Activated CD8-positive, alpha-beta T cell treated with anti-CD3 and anti-CD28 coated beads for 36 hours (primary cell): ENCODE measurements around the gene LEMD1. TPM values are rescaled to one million over a fixed set of nuclear protein-coding genes. Genes with fewer than 3 reads are reported as not detected.
"Not testable (repeated sequence)": the region's sequence is repeated elsewhere in the genome, so short reads cannot be mapped to it uniquely, and the experiment has no call there.

ENCODE experiments used
- ATAC-seq: fragments of 200-7000 bp; cut with Tn5 transposase; one replicate; pipeline ENCODE4 v1.10.0; 2021; ENCODE audit warnings: mild to moderate bottlenecking, moderate library complexity
- CTCF ChIA-PET: fragments of 350-600 bp; sonication (Branson Sonifier 250); formaldehyde crosslinking; loops from one replicate; lab custom pipeline; 2021; ENCODE audit warnings: antibody characterized with exemption; lab: Charles Lee
- POLR2A ChIA-PET: fragments of 350-600 bp; sonication (Branson Sonifier 250); formaldehyde crosslinking; loops from one replicate; lab custom pipeline; 2021; ENCODE audit warnings: antibody characterized with exemption; lab: Charles Lee
- DNase-seq: peaks from one replicate; pipeline ENCODE4 v3.0.0-alpha.2; 2020
- H3K27ac Mint-ChIP-seq: one replicate; pipeline ENCODE4 v1.8.0; 2021; ENCODE audit warnings: mild to moderate bottlenecking, mixed read lengths
- H3K27me3 Mint-ChIP-seq: one replicate; pipeline ENCODE4 v1.8.0; 2021; ENCODE audit warnings: mixed read lengths
- H3K36me3 Mint-ChIP-seq: one replicate; pipeline ENCODE4 v1.8.0; 2021; ENCODE audit warnings: low read depth, mixed read lengths
- H3K4me1 Mint-ChIP-seq: one replicate; pipeline ENCODE4 v1.8.0; 2021; ENCODE audit warnings: low read depth, mixed read lengths
- H3K4me3 Mint-ChIP-seq: one replicate; pipeline ENCODE4 v1.8.0; 2021; ENCODE audit warnings: mild to moderate bottlenecking, moderate library complexity, mixed read lengths
- H3K9me3 Mint-ChIP-seq: one replicate; pipeline ENCODE4 v1.8.0; 2021; ENCODE audit warnings: mixed read lengths
- intact Hi-C: fragments of 100-400 bp; cut with micrococcal nuclease; formaldehyde crosslinking; loops from one replicate; pipeline ENCODE4 v1.10.0; 2022
- total RNA-seq, 2 experiments: library from RNA; stranded (reverse); gene quantifications; one replicate each; pipeline ENCODE4 v1.2.3, GENCODE V29; 2021
- TF ChIP-seq, protein P1 (sequence below): fragments of 200-600 bp; IDR thresholded peaks from one replicate; pipeline ENCODE4 v1.8.0; 2022; ENCODE audit warnings: antibody characterized with exemption, mild to moderate bottlenecking

LEMD1 gene
- total RNA-seq, 2 experiments from 2014 or later = 0.58 to 0.81 TPM

DNA sequence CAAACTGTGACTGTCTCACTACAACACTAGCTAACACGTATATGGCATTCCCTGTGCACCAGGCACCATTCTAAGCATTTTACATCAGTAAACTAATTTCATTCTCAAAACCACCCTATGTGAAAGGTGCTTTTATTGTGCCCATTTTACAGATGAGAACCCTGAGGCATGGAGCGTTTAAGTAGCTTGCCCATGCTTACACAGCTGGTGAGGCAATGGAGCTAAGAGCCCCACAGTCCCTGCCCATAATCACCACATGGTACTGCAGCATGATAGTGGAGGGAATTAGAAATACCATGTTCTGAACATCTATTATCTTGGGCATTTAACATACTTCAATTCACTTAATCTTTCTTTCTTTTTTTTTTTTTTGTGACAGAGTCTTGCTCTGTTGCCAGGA, 34.0 kb downstream of the LEMD1 start:
- Mint-ChIP-seq H3K9me3 (no peaks in the 10 kb centered on the region), H3K27ac (no peak overlapping the region), H3K4me1 (no peaks in the 10 kb centered on the region), H3K36me3 (no peaks in the 10 kb centered on the region), H3K27me3 (peaks cover 1% of the 10 kb centered on the region), H3K4me3 (no peak overlapping the region)
- ChIA-PET CTCF (interaction anchor here (1.0 to 3.2 kb wide), 4 partner anchors 9 to 136 kb away, joined by 3 to 28 read pairs (median 11); no protein-coding TSS in a partner anchor), POLR2A (interaction anchor here (0.9 kb wide), 1 partner anchor 114 kb away, joined by 3 read pairs; no protein-coding TSS in a partner anchor)
- DNase-seq (no peak), ATAC-seq (no peak)
- intact Hi-C loops = no loop called here
- TF ChIP-seq, protein P1, sequence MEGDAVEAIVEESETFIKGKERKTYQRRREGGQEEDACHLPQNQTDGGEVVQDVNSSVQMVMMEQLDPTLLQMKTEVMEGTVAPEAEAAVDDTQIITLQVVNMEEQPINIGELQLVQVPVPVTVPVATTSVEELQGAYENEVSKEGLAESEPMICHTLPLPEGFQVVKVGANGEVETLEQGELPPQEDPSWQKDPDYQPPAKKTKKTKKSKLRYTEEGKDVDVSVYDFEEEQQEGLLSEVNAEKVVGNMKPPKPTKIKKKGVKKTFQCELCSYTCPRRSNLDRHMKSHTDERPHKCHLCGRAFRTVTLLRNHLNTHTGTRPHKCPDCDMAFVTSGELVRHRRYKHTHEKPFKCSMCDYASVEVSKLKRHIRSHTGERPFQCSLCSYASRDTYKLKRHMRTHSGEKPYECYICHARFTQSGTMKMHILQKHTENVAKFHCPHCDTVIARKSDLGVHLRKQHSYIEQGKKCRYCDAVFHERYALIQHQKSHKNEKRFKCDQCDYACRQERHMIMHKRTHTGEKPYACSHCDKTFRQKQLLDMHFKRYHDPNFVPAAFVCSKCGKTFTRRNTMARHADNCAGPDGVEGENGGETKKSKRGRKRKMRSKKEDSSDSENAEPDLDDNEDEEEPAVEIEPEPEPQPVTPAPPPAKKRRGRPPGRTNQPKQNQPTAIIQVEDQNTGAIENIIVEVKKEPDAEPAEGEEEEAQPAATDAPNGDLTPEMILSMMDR = no peak

DNA sequence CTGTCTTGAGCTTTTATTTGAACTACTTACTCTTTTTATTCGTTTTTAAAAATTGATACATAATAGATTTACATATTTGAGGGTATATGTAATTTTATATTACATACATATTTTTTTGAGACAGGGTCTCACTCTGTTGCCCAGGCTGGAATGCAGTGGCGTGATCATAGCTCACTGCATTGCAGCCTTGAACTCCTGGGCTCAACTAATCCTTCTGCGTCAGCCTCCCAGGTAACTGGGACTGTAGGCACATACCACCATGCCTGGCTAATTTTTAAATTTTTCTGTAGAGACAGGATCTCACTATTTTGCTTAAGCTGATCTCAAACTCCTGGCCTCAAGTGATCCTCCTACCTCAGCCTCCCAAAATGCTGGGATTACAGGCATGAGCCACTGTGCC, 38.9 kb downstream of the LEMD1 start:
- H3K9me3 Mint-ChIP-seq, POLR2A ChIA-PET, intact Hi-C loops, DNase-seq, H3K27ac Mint-ChIP-seq, H3K4me1 Mint-ChIP-seq, H3K4me3 Mint-ChIP-seq, H3K27me3 Mint-ChIP-seq, ATAC-seq, H3K36me3 Mint-ChIP-seq: not testable (repeated sequence)
- CTCF ChIA-PET = interaction anchor here (2.5 to 2.7 kb wide), 2 partner anchors 14 to 28 kb away, joined by 11 to 13 read pairs; no protein-coding TSS in a partner anchor

DNA sequence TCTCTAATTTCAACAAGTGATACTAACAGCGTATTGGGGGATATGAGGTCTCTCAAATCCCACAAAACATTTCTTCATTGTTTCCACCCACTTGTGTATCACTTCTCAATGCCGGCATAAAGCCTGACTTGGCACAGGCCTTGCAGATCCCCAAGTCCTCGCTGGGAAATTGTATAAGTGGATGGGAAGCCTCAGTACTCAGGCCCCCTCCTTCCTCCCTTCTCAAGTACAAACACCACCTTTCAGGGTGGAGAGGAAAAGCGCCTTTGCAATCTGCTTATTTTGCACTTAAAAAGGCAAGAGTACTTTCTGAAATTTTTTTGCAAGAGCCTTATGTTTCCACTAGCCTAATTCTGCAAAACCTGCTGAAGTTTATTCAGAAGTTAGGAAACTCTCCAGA, 39.3 kb downstream of the LEMD1 start:
- intact Hi-C loops = no loop called here
- no peaks in the 10 kb centered on the region for H3K9me3 Mint-ChIP-seq
- no peak overlapping the region for H3K27ac Mint-ChIP-seq
- H3K4me3 Mint-ChIP-seq = no peak overlapping the region
- no peaks in the 10 kb centered on the region for H3K4me1 Mint-ChIP-seq
- no peak for ATAC-seq
- ChIA-PET CTCF (interaction anchor here (2.5 to 3.0 kb wide), 3 partner anchors 15 to 103 kb away, joined by 9 to 13 read pairs (median 11); no protein-coding TSS in a partner anchor), POLR2A (no interaction called here)
- H3K27me3 Mint-ChIP-seq = peaks cover 11% of the 10 kb centered on the region
- no peak for DNase-seq
- H3K36me3 Mint-ChIP-seq = no peaks in the 10 kb centered on the region
- TF ChIP-seq, protein P1 = no peak

DNA sequence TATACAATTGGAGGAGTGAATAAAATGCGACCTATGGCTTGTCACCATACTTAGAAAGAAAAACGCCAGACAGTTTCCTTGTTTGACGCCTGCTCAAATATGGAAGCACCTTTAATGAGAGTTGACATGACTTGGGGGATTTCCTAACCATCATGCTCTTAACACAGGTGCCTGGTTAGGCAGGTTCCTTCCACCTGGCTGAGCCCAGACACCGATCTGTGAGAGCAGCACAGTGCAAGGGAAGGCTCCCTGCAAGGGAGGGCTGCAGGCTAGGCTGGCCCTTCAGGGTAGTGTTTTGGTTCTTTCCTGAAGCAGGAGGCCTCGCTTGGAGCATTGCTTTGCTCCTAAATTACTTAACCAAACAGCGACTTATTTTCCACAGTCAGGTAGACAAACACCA, 40.6 kb downstream of the LEMD1 start:
- ChIA-PET POLR2A (no interaction called here), CTCF (interaction anchor here (2.7 to 3.0 kb wide), 2 partner anchors 16 to 104 kb away, joined by 9 to 11 read pairs; no protein-coding TSS in a partner anchor)
- Mint-ChIP-seq H3K27me3 (peaks cover 13% of the 10 kb centered on the region), H3K27ac (no peak overlapping the region), H3K9me3 (no peaks in the 10 kb centered on the region), H3K36me3 (no peaks in the 10 kb centered on the region), H3K4me3 (no peak overlapping the region), H3K4me1 (no peaks in the 10 kb centered on the region)
- ATAC-seq (no peak), DNase-seq (no peak)
- intact Hi-C loops = no loop called here
- TF ChIP-seq, protein P1 = no peak

DNA sequence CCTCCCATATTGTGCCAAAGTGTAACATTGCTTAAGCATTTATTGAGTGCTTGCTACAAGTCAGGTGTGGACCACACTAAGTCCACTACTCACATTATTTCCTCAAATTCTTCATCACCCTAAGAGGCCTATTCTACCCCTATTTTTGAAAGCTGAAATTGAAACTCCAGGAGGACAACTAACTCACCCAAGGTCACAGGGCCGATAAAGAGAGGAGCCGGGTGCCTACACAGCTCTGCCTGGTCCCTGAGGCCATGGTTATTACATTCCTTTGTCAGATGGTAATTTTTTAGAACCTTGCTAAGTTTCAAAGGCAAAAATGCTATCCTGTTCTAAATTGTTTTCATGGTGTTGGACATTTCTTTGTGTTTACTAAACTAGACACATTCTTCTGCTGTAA, 41.0 kb downstream of the LEMD1 start:
- ATAC-seq (no peak), DNase-seq (no peak)
- Mint-ChIP-seq H3K4me1 (no peaks in the 10 kb centered on the region), H3K4me3 (no peak overlapping the region), H3K27ac (no peak overlapping the region), H3K9me3 (no peaks in the 10 kb centered on the region), H3K36me3 (no peaks in the 10 kb centered on the region), H3K27me3 (peaks cover 13% of the 10 kb centered on the region)
- intact Hi-C loops = no loop called here
- TF ChIP-seq, protein P1 = no peak
- ChIA-PET POLR2A (no interaction called here), CTCF (interaction anchor here (2.7 to 3.0 kb wide), 2 partner anchors 16 to 104 kb away, joined by 9 to 11 read pairs; no protein-coding TSS in a partner anchor)
